ENCODE measurements around the gene ELMO3.

Gene ELMO3

DNA sequence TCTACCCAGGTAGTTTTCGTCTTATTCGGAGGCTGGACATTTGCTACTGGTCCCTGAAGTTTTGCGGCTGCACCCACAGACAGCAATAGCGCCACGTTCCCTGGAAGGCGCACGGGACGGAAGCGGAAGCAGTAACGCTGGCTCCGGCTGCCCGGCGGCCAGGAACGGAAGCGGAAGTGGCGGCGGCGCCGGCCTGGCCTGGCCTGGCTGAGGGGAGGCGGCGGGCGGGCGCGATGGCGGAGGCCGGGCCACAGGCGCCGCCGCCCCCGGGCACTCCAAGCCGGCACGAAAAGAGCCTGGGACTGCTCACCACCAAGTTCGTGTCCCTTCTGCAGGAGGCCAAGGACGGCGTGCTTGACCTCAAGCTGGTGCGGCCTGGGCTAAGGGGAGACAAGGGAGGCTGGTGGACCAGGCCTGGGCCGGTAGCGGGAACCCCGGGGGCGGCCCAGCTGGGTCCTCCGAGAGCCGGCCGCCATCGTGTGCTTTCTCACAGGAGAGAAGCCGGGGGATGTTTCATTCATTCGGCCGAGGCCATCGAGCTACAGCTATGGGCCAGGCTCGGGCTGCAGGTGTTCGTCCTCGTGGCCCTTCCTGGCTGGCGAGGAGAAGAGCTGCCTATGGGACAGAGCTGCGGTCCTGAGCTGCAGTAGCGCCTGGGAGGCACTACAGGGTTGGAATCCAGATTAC, 6.8 kb upstream of the ELMO3 start, which contains the start of gene E2F4 (continued):
- TF ChIP-seq ZXDB (tag by site-specific recombination; IDR thresholded peaks at IDR 0.05): 0 out of 2 replicates have a peak, but pooled peaks have one; percentile 34
- no peak for TF ChIP-seq ZNF626 (tag by site-specific recombination; IDR thresholded peaks at IDR 0.05)
- no peak for TF ChIP-seq ZNF791 (tag by site-specific recombination; IDR thresholded peaks at IDR 0.05)
- no peak for TF ChIP-seq ZNF624 (tag by site-specific recombination; IDR thresholded peaks at IDR 0.05)
- TF ChIP-seq, protein P1, sequence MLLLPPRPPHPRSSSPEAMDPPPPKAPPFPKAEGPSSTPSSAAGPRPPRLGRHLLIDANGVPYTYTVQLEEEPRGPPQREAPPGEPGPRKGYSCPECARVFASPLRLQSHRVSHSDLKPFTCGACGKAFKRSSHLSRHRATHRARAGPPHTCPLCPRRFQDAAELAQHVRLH (tag by site-specific recombination; IDR thresholded peaks at IDR 0.05): no peak
- no peak for TF ChIP-seq TRIM28 (IDR thresholded peaks at IDR 0.05; ENCODE audit: borderline replicate concordance, low read length)
- TF ChIP-seq ZNF621 (tag by site-specific recombination; IDR thresholded peaks at IDR 0.05): no peak
- TF ChIP-seq, protein P2, sequence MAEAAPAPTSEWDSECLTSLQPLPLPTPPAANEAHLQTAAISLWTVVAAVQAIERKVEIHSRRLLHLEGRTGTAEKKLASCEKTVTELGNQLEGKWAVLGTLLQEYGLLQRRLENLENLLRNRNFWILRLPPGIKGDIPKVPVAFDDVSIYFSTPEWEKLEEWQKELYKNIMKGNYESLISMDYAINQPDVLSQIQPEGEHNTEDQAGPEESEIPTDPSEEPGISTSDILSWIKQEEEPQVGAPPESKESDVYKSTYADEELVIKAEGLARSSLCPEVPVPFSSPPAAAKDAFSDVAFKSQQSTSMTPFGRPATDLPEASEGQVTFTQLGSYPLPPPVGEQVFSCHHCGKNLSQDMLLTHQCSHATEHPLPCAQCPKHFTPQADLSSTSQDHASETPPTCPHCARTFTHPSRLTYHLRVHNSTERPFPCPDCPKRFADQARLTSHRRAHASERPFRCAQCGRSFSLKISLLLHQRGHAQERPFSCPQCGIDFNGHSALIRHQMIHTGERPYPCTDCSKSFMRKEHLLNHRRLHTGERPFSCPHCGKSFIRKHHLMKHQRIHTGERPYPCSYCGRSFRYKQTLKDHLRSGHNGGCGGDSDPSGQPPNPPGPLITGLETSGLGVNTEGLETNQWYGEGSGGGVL (tag by site-specific recombination; IDR thresholded peaks at IDR 0.05): no peak
- TF ChIP-seq, protein P3, sequence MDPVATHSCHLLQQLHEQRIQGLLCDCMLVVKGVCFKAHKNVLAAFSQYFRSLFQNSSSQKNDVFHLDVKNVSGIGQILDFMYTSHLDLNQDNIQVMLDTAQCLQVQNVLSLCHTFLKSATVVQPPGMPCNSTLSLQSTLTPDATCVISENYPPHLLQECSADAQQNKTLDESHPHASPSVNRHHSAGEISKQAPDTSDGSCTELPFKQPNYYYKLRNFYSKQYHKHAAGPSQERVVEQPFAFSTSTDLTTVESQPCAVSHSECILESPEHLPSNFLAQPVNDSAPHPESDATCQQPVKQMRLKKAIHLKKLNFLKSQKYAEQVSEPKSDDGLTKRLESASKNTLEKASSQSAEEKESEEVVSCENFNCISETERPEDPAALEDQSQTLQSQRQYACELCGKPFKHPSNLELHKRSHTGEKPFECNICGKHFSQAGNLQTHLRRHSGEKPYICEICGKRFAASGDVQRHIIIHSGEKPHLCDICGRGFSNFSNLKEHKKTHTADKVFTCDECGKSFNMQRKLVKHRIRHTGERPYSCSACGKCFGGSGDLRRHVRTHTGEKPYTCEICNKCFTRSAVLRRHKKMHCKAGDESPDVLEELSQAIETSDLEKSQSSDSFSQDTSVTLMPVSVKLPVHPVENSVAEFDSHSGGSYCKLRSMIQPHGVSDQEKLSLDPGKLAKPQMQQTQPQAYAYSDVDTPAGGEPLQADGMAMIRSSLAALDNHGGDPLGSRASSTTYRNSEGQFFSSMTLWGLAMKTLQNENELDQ (tag by site-specific recombination; IDR thresholded peaks at IDR 0.05; ENCODE audit: low read depth): no peak
- no peak for TF ChIP-seq SETDB1 (IDR thresholded peaks at IDR 0.05; ENCODE audit: insufficient read length, low read length)
- TF ChIP-seq, protein P4, sequence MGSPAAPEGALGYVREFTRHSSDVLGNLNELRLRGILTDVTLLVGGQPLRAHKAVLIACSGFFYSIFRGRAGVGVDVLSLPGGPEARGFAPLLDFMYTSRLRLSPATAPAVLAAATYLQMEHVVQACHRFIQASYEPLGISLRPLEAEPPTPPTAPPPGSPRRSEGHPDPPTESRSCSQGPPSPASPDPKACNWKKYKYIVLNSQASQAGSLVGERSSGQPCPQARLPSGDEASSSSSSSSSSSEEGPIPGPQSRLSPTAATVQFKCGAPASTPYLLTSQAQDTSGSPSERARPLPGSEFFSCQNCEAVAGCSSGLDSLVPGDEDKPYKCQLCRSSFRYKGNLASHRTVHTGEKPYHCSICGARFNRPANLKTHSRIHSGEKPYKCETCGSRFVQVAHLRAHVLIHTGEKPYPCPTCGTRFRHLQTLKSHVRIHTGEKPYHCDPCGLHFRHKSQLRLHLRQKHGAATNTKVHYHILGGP (tag by site-specific recombination; IDR thresholded peaks at IDR 0.05): no peak
- no peak for TF ChIP-seq ZNF223 (tag by site-specific recombination; IDR thresholded peaks at IDR 0.05)
- no peak for TF ChIP-seq ZFP37 (tag by site-specific recombination; IDR thresholded peaks at IDR 0.05)
- TF ChIP-seq ZBTB8A (tag by site-specific recombination; IDR thresholded peaks at IDR 0.05): 0 out of 2 replicates have a peak, but pooled peaks have one; percentile 23
- TF ChIP-seq GLI2 (tag by site-specific recombination; IDR thresholded peaks at IDR 0.05; ENCODE audit: borderline replicate concordance, low read depth): no peak
- peak; percentile 39; the same call in 1 of the 2 replicates for TF ChIP-seq KLF10 (tag by site-specific recombination; IDR thresholded peaks at IDR 0.05)
- TF ChIP-seq ZNF776 (tag by site-specific recombination; IDR thresholded peaks at IDR 0.05; ENCODE audit: borderline replicate concordance): no peak
- TF ChIP-seq, protein P5, sequence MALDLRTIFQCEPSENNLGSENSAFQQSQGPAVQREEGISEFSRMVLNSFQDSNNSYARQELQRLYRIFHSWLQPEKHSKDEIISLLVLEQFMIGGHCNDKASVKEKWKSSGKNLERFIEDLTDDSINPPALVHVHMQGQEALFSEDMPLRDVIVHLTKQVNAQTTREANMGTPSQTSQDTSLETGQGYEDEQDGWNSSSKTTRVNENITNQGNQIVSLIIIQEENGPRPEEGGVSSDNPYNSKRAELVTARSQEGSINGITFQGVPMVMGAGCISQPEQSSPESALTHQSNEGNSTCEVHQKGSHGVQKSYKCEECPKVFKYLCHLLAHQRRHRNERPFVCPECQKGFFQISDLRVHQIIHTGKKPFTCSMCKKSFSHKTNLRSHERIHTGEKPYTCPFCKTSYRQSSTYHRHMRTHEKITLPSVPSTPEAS (tag by site-specific recombination; IDR thresholded peaks at IDR 0.05): no peak
- TF ChIP-seq ZNF292 (tag by site-specific recombination; IDR thresholded peaks at IDR 0.05; ENCODE audit: borderline replicate concordance, low read depth): no peak
- TF ChIP-seq BCL11A (tag by site-specific recombination; IDR thresholded peaks at IDR 0.05; ENCODE audit: low read depth): no peak
- TF ChIP-seq ZNF140 (tag by site-specific recombination; IDR thresholded peaks at IDR 0.05): no peak
- TF ChIP-seq, protein P6, sequence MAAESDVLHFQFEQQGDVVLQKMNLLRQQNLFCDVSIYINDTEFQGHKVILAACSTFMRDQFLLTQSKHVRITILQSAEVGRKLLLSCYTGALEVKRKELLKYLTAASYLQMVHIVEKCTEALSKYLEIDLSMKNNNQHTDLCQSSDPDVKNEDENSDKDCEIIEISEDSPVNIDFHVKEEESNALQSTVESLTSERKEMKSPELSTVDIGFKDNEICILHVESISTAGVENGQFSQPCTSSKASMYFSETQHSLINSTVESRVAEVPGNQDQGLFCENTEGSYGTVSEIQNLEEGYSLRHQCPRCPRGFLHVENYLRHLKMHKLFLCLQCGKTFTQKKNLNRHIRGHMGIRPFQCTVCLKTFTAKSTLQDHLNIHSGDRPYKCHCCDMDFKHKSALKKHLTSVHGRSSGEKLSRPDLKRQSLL (tag by site-specific recombination; IDR thresholded peaks at IDR 0.05): no peak
- TF ChIP-seq ZNF423 (tag by site-specific recombination; IDR thresholded peaks at IDR 0.05): no peak
- TF ChIP-seq ZNF548 (tag by site-specific recombination; IDR thresholded peaks at IDR 0.05): no peak
- no peak for TF ChIP-seq KLF1 (tag by site-specific recombination; IDR thresholded peaks at IDR 0.05)
- no peak for TF ChIP-seq ZNF585B (tag by site-specific recombination; IDR thresholded peaks at IDR 0.05)
- no peak for TF ChIP-seq ZNF473 (tag by site-specific recombination; IDR thresholded peaks at IDR 0.05)
- TF ChIP-seq, protein P7, sequence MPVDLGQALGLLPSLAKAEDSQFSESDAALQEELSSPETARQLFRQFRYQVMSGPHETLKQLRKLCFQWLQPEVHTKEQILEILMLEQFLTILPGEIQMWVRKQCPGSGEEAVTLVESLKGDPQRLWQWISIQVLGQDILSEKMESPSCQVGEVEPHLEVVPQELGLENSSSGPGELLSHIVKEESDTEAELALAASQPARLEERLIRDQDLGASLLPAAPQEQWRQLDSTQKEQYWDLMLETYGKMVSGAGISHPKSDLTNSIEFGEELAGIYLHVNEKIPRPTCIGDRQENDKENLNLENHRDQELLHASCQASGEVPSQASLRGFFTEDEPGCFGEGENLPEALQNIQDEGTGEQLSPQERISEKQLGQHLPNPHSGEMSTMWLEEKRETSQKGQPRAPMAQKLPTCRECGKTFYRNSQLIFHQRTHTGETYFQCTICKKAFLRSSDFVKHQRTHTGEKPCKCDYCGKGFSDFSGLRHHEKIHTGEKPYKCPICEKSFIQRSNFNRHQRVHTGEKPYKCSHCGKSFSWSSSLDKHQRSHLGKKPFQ (tag by site-specific recombination; IDR thresholded peaks at IDR 0.05): no peak
- TF ChIP-seq ZNF544 (tag by site-specific recombination; IDR thresholded peaks at IDR 0.05): no peak
- no peak for TF ChIP-seq ZIC2 (tag by site-specific recombination; IDR thresholded peaks at IDR 0.05)
- peak; percentile 73; the same call in 1 of the 2 replicates for TF ChIP-seq ZNF660 (tag by site-specific recombination; IDR thresholded peaks at IDR 0.05)
- no peak for TF ChIP-seq ZFP41 (tag by site-specific recombination; IDR thresholded peaks at IDR 0.05; ENCODE audit: borderline replicate concordance)
